Measurements from ENCODE around the gene OR2Z1. TPM values are rescaled to one million over a fixed set of nuclear protein-coding genes. Genes with fewer than 3 reads are reported as not detected.

OR2Z1 gene
- total RNA-seq, 1 experiment from 2014 or later: not detected

DNA sequence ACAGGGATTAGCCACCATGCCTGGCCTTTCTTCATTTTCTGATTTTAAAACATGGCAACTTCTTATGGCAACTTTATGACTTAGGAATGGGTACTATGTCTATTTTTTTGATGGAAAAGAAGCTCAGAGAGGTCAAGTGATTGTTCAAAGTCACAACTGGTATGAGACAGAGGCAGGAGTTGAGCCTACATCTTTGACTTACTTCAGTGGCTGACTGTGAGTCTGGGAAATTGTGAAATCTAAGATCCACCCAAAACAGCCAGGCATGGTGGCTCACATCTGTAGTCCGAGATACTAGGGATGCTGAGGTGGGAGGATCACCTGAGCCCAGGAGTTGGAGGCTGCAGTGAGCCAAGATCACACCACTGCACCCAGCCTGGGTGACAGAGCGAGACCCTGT, 20.5 kb upstream of the OR2Z1 start:
- TF ChIP-seq, protein P1, sequence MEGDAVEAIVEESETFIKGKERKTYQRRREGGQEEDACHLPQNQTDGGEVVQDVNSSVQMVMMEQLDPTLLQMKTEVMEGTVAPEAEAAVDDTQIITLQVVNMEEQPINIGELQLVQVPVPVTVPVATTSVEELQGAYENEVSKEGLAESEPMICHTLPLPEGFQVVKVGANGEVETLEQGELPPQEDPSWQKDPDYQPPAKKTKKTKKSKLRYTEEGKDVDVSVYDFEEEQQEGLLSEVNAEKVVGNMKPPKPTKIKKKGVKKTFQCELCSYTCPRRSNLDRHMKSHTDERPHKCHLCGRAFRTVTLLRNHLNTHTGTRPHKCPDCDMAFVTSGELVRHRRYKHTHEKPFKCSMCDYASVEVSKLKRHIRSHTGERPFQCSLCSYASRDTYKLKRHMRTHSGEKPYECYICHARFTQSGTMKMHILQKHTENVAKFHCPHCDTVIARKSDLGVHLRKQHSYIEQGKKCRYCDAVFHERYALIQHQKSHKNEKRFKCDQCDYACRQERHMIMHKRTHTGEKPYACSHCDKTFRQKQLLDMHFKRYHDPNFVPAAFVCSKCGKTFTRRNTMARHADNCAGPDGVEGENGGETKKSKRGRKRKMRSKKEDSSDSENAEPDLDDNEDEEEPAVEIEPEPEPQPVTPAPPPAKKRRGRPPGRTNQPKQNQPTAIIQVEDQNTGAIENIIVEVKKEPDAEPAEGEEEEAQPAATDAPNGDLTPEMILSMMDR (IDR thresholded peaks at IDR 0.05 in 2 of 3, conservative IDR thresholded peaks at IDR 0.05 in 1 of 3; ENCODE audit: borderline replicate concordance in 1 of 3, insufficient read depth in 1 of 3, low read depth in 2 of 3, low read length in 2 of 3): no peak
- no peak for TF ChIP-seq JUND (IDR thresholded peaks at IDR 0.05)
- no peak for TF ChIP-seq FOSL1 (IDR thresholded peaks at IDR 0.05; ENCODE audit: low read depth)
- TF ChIP-seq, protein P2, sequence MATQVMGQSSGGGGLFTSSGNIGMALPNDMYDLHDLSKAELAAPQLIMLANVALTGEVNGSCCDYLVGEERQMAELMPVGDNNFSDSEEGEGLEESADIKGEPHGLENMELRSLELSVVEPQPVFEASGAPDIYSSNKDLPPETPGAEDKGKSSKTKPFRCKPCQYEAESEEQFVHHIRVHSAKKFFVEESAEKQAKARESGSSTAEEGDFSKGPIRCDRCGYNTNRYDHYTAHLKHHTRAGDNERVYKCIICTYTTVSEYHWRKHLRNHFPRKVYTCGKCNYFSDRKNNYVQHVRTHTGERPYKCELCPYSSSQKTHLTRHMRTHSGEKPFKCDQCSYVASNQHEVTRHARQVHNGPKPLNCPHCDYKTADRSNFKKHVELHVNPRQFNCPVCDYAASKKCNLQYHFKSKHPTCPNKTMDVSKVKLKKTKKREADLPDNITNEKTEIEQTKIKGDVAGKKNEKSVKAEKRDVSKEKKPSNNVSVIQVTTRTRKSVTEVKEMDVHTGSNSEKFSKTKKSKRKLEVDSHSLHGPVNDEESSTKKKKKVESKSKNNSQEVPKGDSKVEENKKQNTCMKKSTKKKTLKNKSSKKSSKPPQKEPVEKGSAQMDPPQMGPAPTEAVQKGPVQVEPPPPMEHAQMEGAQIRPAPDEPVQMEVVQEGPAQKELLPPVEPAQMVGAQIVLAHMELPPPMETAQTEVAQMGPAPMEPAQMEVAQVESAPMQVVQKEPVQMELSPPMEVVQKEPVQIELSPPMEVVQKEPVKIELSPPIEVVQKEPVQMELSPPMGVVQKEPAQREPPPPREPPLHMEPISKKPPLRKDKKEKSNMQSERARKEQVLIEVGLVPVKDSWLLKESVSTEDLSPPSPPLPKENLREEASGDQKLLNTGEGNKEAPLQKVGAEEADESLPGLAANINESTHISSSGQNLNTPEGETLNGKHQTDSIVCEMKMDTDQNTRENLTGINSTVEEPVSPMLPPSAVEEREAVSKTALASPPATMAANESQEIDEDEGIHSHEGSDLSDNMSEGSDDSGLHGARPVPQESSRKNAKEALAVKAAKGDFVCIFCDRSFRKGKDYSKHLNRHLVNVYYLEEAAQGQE (IDR thresholded peaks at IDR 0.05; ENCODE audit: low read depth): no peak
- no peak for TF ChIP-seq CEBPB (IDR thresholded peaks at IDR 0.05; ENCODE audit: low read depth)
- TF ChIP-seq, protein P3, sequence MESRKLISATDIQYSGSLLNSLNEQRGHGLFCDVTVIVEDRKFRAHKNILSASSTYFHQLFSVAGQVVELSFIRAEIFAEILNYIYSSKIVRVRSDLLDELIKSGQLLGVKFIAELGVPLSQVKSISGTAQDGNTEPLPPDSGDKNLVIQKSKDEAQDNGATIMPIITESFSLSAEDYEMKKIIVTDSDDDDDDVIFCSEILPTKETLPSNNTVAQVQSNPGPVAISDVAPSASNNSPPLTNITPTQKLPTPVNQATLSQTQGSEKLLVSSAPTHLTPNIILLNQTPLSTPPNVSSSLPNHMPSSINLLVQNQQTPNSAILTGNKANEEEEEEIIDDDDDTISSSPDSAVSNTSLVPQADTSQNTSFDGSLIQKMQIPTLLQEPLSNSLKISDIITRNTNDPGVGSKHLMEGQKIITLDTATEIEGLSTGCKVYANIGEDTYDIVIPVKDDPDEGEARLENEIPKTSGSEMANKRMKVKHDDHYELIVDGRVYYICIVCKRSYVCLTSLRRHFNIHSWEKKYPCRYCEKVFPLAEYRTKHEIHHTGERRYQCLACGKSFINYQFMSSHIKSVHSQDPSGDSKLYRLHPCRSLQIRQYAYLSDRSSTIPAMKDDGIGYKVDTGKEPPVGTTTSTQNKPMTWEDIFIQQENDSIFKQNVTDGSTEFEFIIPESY (IDR thresholded peaks at IDR 0.05; ENCODE audit: extremely low read depth, insufficient replicate concordance, low read length): no peak
- TF ChIP-seq RAD21 (IDR thresholded peaks at IDR 0.05; ENCODE audit: low read depth): no peak
- no peak for TF ChIP-seq EZH2 (IDR thresholded peaks at IDR 0.05)
- no peak for TF ChIP-seq TCF7L2 (IDR thresholded peaks at IDR 0.05; ENCODE audit: borderline replicate concordance, extremely low read depth, insufficient read depth, insufficient read length)
- no peak for TF ChIP-seq ZNF274 (IDR thresholded peaks at IDR 0.05; ENCODE audit: low read depth, low read length)
- no peak for TF ChIP-seq EZH2phosphoT487 (IDR thresholded peaks at IDR 0.05; ENCODE audit: borderline replicate concordance)
- TF ChIP-seq, protein P4, sequence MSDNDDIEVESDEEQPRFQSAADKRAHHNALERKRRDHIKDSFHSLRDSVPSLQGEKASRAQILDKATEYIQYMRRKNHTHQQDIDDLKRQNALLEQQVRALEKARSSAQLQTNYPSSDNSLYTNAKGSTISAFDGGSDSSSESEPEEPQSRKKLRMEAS (IDR thresholded peaks at IDR 0.05): no peak
- H3K27me3 ChIP-seq (ENCODE audit: insufficient read depth, low read length): 0 out of 2 replicates have a peak, but pooled peaks cover 6% of the 10 kb centered on the region
- DNase-seq (ENCODE audit: low read depth, low spot score): no peak
- no peaks in the 10 kb centered on the region for H3K9me2 ChIP-seq (ENCODE audit: insufficient read depth)
- H3K4me1 ChIP-seq (ENCODE audit: control insufficient read depth in 1 of 2, insufficient read depth in 2 of 2, low read length in 2 of 2): no peaks in the 10 kb centered on the region
- no peaks in the 10 kb centered on the region for H4K20me1 ChIP-seq (ENCODE audit: insufficient read depth)
- BruUV-seq (replicated peaks): no TSS peak
- no peak overlapping the region for H2AFZ ChIP-seq (ENCODE audit: low read depth, low read length, poor library complexity, severe bottlenecking)
- POLR2A ChIA-PET: no interaction called here
- no peak overlapping the region for H3K27ac ChIP-seq (ENCODE audit: low read depth, low read length)
- intact Hi-C loops (cut with micrococcal nuclease): no loop called here
- RAD21 ChIA-PET (ENCODE audit: low non-redundant PET in 1 of 2, low total read pairs in 2 of 2, uncharacterized antibody in 2 of 2, unreplicated experiment in 2 of 2): no interaction called here
- H3K36me3 ChIP-seq (ENCODE audit: control insufficient read depth in 1 of 2, insufficient read depth in 2 of 2, low read length in 2 of 2): no peaks in the 10 kb centered on the region
- no peak overlapping the region for H3K9ac ChIP-seq (ENCODE audit: low read length)
- CTCF ChIA-PET: no interaction called here
- no peaks in the 10 kb centered on the region for H3K9me3 ChIP-seq (ENCODE audit: control insufficient read depth in 1 of 2, insufficient read depth in 1 of 2, low read depth in 1 of 2, low read length in 2 of 2)
- no peak overlapping the region for H3K4me3 ChIP-seq (replicated peaks in 1 of 2; ENCODE audit: low read depth in 1 of 2, low read length in 2 of 2)
- ATAC-seq: no peak
- H3K79me2 ChIP-seq (ENCODE audit: insufficient read depth, low read length): no peaks in the 10 kb centered on the region
- H3K4me2 ChIP-seq (ENCODE audit: low read length): no peak overlapping the region

All from HCT116 (cell line).